ENCODE measurements around the gene LRRC7.
A peak's percentile ranks its signal among the peaks of the same experiment; 100 is the strongest.

LRRC7 gene

DNA sequence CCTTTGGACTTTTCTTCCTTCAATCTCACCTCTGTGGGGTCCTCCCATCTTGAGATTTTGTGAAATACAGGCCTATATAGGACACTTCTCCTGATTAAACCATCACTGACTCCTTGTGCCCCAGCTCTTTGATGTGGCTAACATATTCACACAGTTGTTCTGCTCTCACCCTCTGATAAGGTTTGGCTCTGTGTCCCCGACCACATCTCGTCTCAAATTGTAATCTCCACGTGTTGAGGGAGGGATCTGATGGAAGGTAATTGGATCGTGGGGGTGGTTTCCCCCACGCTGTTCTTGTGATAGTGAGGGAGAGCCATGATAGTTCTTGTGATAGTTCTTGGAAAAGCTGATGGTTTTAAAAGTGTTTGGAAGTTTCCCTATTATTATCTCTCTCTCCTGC is 19.7 kb downstream of the LRRC7 start:
- DNase-seq = no peak

- no peak for DNase-seq
Observed at GRCh38 chr1:69589799-69590198, 22.1 kb downstream of the LRRC7 start.

DNA sequence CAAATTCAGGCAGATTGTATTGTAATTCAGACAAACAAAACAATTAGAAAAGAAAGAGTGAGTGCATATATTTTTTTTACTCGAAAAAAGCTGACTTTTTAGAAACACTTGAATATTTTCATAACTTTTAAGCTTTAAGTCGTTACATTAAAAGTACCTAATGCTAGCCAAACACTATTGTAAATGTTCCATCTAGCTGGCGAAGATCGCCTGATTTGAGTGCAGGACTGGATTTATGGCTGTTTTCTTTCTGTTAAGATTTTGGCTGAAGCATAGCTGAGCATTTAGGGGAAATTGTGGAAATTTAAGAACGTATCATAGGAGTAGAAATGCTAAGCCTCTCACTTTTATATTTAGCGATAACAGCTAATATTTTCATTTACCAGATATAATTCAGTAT is 24.6 kb downstream of the LRRC7 start:
- DNase-seq = no peak

- no peak for DNase-seq
Observed at GRCh38 chr1:69595486-69595885, 27.8 kb downstream of the LRRC7 start.

DNA sequence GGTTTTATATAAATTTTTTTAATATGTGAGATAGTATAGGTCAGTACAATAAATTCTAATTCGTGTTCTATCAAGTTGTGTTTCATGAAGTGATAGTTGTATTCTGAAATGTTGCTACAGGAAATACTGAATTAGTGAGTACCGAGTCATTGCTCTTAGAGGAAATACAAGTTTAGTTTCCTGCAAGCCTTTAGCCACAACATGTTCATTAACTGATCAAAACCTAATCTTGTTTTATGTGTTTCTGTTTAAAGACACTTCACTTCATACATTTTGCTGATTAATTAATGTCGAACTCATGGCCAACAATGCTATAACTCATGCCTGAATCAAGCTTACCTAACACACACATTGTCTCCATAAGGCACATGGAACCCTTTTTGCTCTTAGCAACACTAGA is 43.6 kb downstream of the LRRC7 start:
- DNase-seq = no peak

DNA sequence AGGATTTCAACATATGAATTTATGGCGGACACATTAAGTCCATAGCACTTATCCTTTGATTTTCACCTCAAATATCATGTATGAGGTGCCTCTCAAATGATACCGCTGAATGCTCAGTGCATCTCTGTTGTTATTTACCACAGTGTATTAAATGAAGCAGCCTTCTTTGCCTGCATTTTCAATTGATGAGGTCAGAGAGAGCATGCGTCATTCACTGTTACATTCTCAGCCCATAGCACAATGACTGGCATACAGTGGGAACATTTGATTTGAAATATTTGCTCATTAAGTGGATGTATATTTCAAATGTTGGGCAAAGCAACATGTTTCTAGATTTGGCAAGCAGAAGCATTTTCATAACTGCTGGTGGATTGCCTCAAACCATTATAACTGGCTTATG is 45.7 kb downstream of the LRRC7 start:
- DNase-seq = no peak

- no peak for DNase-seq
Observed at GRCh38 chr1:69638673-69639072, 71.0 kb downstream of the LRRC7 start.

DNA sequence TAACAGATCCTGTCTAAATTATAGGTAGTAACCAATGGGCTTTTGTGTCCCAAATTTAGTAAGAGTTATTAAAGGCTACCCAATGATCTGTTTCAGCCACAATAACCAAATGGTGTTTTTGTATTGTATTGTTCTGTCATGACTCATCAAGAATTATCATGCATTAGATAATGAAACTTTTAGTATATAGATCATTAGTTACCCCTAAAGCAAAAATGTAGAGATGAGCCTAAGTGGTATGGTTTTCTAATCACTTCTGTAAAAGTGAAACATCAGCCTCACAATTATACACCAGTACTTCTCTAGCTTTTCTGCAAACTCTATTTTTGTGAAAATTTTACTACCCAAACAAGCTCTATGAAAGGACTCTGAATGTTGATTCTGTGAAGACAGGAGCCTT is 71.4 kb downstream of the LRRC7 start:
- no peak for DNase-seq

GRCh38 chr1:69643266-69643665 is 75.5 kb downstream of the LRRC7 start:
- peak in 1 of 51 donors; percentile 2 for DNase-seq

- no peak for DNase-seq
Observed at GRCh38 chr1:69645477-69645876, 77.8 kb downstream of the LRRC7 start.

- DNase-seq = no peak
Observed at GRCh38 chr1:69648486-69648885, 80.8 kb downstream of the LRRC7 start.

DNA sequence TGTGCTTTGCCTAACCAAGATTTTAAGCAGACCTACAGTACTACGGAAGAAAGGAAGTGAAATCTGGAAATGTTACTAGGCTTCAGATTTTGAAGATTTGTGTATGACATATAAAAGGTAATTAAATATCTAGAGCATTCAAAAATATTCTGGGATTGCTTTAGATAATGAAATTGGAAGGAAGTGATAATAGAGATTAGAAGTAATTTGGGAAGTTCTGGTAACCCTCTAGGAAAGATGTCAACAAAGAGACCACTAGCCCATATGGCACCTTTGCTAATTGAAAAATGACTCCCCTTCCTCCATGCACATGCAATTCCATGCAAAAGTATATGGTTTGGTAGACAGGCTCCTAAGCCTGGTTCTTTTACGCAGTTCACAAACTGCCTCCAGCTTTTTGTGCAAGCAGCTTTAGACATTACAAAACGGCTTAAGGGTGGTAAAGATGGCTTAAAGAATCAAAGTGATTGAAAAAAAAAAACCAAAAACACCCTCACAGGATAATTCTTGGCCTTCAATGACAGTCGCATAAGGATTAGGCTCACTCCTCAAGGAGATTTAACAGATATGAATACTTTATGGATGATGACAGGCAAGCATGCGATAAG is 81.8 kb downstream of the LRRC7 start:
- DNase-seq = no peak

GRCh38 chr1:69650779-69651178 is 83.1 kb downstream of the LRRC7 start:
- no peak for DNase-seq

DNA sequence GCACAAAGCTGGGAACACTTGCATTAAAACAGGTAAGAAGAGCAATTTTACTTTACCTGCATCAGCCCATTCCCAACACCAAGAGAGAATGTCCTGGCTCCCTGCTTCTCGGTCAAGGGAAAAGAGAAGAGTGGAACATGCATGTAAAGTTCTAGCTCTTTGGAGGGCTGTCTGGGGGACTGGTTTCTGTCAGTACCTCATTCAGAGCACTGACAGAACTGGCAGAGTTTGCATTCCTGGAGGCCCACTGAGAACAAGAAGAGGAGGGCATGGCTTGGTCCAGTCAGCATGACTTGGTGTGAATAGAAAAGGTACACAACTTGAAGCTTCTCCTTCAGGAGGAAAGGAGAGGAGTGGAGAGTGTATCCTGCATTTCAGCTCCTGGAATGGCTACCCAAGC is 83.9 kb downstream of the LRRC7 start:
- DNase-seq = no peak

GRCh38 chr1:69657971-69658370 is 90.2 kb downstream of the LRRC7 start:
- DNase-seq = no peak

- no peak for DNase-seq
Observed at GRCh38 chr1:69661686-69662085, 94.0 kb downstream of the LRRC7 start.

DNA sequence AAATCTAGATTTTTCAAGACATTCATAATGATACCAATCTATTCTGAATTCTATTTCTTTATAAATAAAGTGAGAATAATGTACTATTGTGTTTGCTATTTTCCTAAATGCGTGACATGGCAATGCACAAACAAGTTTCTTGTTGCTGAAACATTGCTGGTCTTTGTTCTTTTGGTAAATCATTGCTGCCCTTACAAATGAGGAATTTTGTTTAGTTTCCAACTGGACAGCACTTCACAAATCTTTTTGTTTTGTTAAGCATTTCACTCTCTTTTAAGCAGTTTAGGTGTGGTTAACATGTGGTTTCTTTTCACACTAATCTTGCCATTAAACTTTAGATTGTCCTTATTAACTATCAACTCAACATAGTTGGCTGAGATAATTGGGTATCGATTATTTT is 94.6 kb downstream of the LRRC7 start:
- peak in 1 of 51 donors; percentile 67 for DNase-seq

- peak in 5 of 51 donors; percentile 0 to 28 (median 3) for DNase-seq
Observed at GRCh38 chr1:69671363-69672010, 103.8 kb downstream of the LRRC7 start.

GRCh38 chr1:69673321-69673720 is 105.6 kb downstream of the LRRC7 start:
- DNase-seq = no peak

DNA sequence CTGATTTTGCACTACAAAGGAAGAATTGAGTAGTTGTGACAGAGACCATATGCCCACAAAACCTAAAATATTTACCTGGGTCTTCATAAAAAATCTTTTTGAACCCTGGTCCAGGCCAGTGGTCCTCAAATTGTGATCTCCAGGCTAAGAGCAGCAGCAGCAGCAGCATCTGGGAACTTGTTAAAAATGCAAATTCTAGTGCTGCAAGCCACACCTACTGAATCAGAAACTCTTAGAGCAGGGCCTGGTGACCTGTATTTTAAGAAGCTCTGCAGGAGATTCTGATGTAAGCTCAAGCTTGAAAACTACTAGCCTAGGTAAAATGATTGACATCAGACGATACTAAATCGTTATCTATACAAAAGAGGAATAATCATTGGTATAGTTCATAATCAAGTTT is 112.2 kb downstream of the LRRC7 start:
- DNase-seq = no peak

DNA sequence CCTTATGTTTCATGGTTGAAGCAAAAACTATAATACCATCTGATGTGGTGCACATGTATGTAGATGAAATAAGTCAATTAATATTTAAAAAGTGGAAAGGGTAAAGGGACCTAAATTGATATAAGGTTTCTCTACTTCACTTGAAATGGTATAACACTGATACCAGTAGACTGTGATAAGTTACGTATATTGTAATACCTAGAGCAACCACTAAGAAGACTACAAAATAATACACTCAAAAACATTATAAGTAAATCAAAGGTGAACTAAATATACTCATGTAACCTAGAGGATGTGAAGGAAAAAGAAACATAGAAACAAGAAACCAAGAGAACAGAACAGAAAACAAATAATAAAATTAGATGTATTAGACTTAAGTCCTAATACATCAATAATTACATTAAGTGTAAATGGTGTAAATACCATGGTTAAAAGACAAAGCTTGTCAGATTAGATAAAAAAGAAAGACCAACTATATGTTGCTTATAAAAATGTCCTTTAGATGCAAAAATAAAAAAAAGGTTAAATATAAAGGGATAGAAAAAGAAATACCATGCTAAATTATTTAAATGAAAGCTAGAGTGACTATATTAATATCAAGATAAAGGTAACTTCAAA is 118.8 kb downstream of the LRRC7 start:
- no peak for DNase-seq

DNA sequence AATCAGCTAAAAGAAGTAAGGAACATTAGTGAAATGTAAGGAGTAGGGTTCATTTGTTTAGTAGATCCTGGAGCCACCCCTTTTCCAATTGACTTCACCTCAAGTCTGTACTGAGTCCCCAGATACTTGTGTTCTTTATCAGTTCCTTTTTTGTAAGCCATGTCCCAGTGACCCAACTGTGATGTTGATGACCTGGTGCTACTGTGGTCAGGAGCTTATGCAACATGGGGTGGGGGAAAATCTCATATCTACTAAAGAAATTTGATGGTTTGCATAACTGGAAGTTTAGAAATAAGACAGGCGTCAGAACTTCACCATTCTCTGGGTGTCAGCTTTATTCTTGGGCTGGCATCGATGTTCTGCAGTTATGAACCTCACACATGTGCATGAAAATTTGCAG is 120.5 kb downstream of the LRRC7 start:
- DNase-seq = no peak

DNA sequence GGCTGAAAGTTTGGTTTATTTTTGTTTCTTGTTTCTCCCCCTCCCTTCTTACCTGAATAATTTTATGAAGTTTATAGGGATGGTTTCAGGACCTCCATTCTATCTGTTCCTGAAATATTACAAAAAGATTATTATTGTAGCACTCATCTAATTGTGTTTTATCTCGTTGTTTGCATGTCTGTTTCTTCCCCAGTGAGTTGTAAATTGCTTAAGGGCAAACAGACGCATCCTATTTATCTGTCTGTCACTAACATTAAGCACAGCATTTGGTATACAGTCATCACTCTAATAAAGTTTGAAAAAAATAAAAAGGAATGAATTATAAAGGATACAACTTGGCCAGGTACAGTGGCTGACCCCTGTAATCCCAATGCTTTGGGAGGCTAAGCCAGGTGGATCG is 123.5 kb downstream of the LRRC7 start:
- DNase-seq = no peak

Measured in hypothalamus (tissue), 51 donors.